ENCODE data around the gene CHMP3. TPM values are rescaled to one million over a fixed set of nuclear protein-coding genes. Genes with fewer than 3 reads are reported as not detected.

Gene CHMP3
- polyA plus RNA-seq, 1 donor from 2014 or later: 31.8 TPM

GRCh38 chr2:86522711-86523110 is 40.5 kb downstream of the CHMP3 start:
- H3K9ac ChIP-seq (ENCODE audit: low read length): no peak overlapping the region
- no peak overlapping the region for H2AFZ ChIP-seq (ENCODE audit: low read depth, low read length)
- H3K27ac ChIP-seq (ENCODE audit: low read length): no peak overlapping the region
- H3K9me2 ChIP-seq (ENCODE audit: insufficient read depth, low read length): no peaks in the 10 kb centered on the region
- no peaks in the 10 kb centered on the region for H3K79me2 ChIP-seq (replicated peaks; ENCODE audit: insufficient read depth, low read length)
- no peaks in the 10 kb centered on the region for H3K9me3 ChIP-seq (ENCODE audit: low read length)
- no peak for TF ChIP-seq TAF1 (IDR thresholded peaks at IDR 0.05; ENCODE audit: low read depth)
- no peak for TF ChIP-seq RAD21 (conservative IDR thresholded peaks at IDR 0.05)
- TF ChIP-seq, protein P1, sequence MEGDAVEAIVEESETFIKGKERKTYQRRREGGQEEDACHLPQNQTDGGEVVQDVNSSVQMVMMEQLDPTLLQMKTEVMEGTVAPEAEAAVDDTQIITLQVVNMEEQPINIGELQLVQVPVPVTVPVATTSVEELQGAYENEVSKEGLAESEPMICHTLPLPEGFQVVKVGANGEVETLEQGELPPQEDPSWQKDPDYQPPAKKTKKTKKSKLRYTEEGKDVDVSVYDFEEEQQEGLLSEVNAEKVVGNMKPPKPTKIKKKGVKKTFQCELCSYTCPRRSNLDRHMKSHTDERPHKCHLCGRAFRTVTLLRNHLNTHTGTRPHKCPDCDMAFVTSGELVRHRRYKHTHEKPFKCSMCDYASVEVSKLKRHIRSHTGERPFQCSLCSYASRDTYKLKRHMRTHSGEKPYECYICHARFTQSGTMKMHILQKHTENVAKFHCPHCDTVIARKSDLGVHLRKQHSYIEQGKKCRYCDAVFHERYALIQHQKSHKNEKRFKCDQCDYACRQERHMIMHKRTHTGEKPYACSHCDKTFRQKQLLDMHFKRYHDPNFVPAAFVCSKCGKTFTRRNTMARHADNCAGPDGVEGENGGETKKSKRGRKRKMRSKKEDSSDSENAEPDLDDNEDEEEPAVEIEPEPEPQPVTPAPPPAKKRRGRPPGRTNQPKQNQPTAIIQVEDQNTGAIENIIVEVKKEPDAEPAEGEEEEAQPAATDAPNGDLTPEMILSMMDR (IDR thresholded peaks at IDR 0.05; ENCODE audit: poor library complexity, severe bottlenecking): no peak
- TF ChIP-seq MXI1 (conservative IDR thresholded peaks at IDR 0.05; ENCODE audit: poor library complexity, severe bottlenecking): no peak
- TF ChIP-seq EZH2 (IDR thresholded peaks at IDR 0.05; ENCODE audit: borderline replicate concordance, insufficient read depth, low read length, poor library complexity, severe bottlenecking): no peak
- TF ChIP-seq POLR2AphosphoS5 (IDR thresholded peaks at IDR 0.05): no peak
- TF ChIP-seq, protein P2, sequence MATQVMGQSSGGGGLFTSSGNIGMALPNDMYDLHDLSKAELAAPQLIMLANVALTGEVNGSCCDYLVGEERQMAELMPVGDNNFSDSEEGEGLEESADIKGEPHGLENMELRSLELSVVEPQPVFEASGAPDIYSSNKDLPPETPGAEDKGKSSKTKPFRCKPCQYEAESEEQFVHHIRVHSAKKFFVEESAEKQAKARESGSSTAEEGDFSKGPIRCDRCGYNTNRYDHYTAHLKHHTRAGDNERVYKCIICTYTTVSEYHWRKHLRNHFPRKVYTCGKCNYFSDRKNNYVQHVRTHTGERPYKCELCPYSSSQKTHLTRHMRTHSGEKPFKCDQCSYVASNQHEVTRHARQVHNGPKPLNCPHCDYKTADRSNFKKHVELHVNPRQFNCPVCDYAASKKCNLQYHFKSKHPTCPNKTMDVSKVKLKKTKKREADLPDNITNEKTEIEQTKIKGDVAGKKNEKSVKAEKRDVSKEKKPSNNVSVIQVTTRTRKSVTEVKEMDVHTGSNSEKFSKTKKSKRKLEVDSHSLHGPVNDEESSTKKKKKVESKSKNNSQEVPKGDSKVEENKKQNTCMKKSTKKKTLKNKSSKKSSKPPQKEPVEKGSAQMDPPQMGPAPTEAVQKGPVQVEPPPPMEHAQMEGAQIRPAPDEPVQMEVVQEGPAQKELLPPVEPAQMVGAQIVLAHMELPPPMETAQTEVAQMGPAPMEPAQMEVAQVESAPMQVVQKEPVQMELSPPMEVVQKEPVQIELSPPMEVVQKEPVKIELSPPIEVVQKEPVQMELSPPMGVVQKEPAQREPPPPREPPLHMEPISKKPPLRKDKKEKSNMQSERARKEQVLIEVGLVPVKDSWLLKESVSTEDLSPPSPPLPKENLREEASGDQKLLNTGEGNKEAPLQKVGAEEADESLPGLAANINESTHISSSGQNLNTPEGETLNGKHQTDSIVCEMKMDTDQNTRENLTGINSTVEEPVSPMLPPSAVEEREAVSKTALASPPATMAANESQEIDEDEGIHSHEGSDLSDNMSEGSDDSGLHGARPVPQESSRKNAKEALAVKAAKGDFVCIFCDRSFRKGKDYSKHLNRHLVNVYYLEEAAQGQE (IDR thresholded peaks at IDR 0.05; ENCODE audit: borderline replicate concordance): no peak
- no peak for TF ChIP-seq EP300 (conservative IDR thresholded peaks at IDR 0.05; ENCODE audit: poor library complexity, severe bottlenecking)
- TF ChIP-seq SMC3 (conservative IDR thresholded peaks at IDR 0.05; ENCODE audit: poor library complexity): no peak
- H3K36me3 ChIP-seq (ENCODE audit: insufficient read depth, low read length): no peaks in the 10 kb centered on the region
- no peaks in the 10 kb centered on the region for H3K27me3 ChIP-seq (ENCODE audit: insufficient read depth, low read depth, low read length)
- no peaks in the 10 kb centered on the region for H3F3A ChIP-seq (ENCODE audit: insufficient read depth, low read length, poor library complexity, severe bottlenecking)
- no peak overlapping the region for H3K4me3 ChIP-seq (ENCODE audit: low read length)
- H3K4me2 ChIP-seq (ENCODE audit: low read length): no peak overlapping the region
- H4K20me1 ChIP-seq (ENCODE audit: insufficient read depth): no peaks in the 10 kb centered on the region

DNA sequence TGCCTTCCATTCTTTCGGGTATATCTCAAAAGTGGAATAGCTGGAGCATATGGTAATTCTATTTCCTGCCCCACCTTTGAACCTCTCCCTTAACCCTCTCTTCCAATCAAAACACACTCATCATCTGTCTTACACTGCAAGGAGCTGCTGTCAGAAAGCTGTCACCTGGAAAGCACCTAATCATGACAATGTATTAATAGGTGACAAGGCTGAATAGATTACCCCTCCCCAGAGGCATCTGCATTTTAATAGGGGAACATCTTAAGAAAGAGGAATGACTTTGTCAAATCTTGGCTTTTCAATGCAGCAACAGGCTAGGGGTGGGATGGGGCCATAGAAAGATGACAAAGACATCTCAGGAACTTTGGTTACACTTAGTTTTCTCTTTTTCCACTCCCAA is 41.3 kb downstream of the CHMP3 start:
- Histone ChIP-seq H3K9ac (ENCODE audit: low read length) (no peak overlapping the region), H3K27me3 (ENCODE audit: insufficient read depth, low read depth, low read length) (no peaks in the 10 kb centered on the region), H3F3A (ENCODE audit: insufficient read depth, low read length, poor library complexity, severe bottlenecking) (no peaks in the 10 kb centered on the region), H2AFZ (ENCODE audit: low read depth, low read length) (no peak overlapping the region), H3K79me2 (replicated peaks; ENCODE audit: insufficient read depth, low read length) (no peaks in the 10 kb centered on the region), H3K9me2 (ENCODE audit: insufficient read depth, low read length) (no peaks in the 10 kb centered on the region), H3K4me2 (ENCODE audit: low read length) (no peak overlapping the region), H3K4me3 (ENCODE audit: low read length) (no peak overlapping the region), H3K27ac (ENCODE audit: low read length) (no peak overlapping the region), H3K36me3 (ENCODE audit: insufficient read depth, low read length) (no peaks in the 10 kb centered on the region), H3K9me3 (ENCODE audit: low read length) (no peaks in the 10 kb centered on the region), H4K20me1 (ENCODE audit: insufficient read depth) (no peaks in the 10 kb centered on the region)
- no peak for TF ChIP-seq RAD21 (conservative IDR thresholded peaks at IDR 0.05)
- TF ChIP-seq POLR2AphosphoS5 (IDR thresholded peaks at IDR 0.05): peak; percentile 83
- no peak for TF ChIP-seq TAF1 (IDR thresholded peaks at IDR 0.05; ENCODE audit: low read depth)
- TF ChIP-seq, protein P1 (IDR thresholded peaks at IDR 0.05; ENCODE audit: poor library complexity, severe bottlenecking): no peak
- TF ChIP-seq SMC3 (conservative IDR thresholded peaks at IDR 0.05; ENCODE audit: poor library complexity): no peak
- TF ChIP-seq MXI1 (conservative IDR thresholded peaks at IDR 0.05; ENCODE audit: poor library complexity, severe bottlenecking): no peak
- TF ChIP-seq EP300 (conservative IDR thresholded peaks at IDR 0.05; ENCODE audit: poor library complexity, severe bottlenecking): peak; percentile 93
- TF ChIP-seq, protein P2 (IDR thresholded peaks at IDR 0.05; ENCODE audit: borderline replicate concordance): no peak
- TF ChIP-seq EZH2 (IDR thresholded peaks at IDR 0.05; ENCODE audit: borderline replicate concordance, insufficient read depth, low read length, poor library complexity, severe bottlenecking): no peak

Data from neural cell (in vitro differentiated cells).